Measurements from ENCODE around the gene HOXD4. TPM values are rescaled to one million over a fixed set of nuclear protein-coding genes. Genes with fewer than 3 reads are reported as not detected.

HOXD4 gene
- total and polyA plus RNA-seq, 10 of the 15 experiments (the other 5 are each of a cell fraction or from before 2014, with no cell fraction given), result 0.07 TPM; not detected in 9

GRCh38 chr2:176202491-176202890 lies 51.1 kb downstream of the HOXD4 start:
- Histone ChIP-seq H3K4me3 (no peak overlapping the region), H3K79me2 (ENCODE audit: control insufficient read depth, insufficient read depth, low read length) (no peaks in the 10 kb centered on the region), H3K4me2 (ENCODE audit: control insufficient read depth, insufficient read depth) (no peak overlapping the region), H3K27me3 (replicated peaks in 1 of 2; ENCODE audit: control insufficient read depth in 2 of 2, insufficient read depth in 2 of 2, low read length in 1 of 2) (no peaks in the 10 kb centered on the region; a peak in 1 of 4 replicates), H3K9me3 (replicated peaks; ENCODE audit: control insufficient read depth, insufficient read depth, low read length) (no peaks in the 10 kb centered on the region), H3K36me3 (ENCODE audit: control insufficient read depth in 2 of 2, insufficient read depth in 2 of 2, low read length in 1 of 2) (no peaks in the 10 kb centered on the region), H2AFZ (ENCODE audit: control insufficient read depth, low read depth, low read length) (no peak overlapping the region), H3K9ac (ENCODE audit: control insufficient read depth, insufficient read depth, low read length) (no peak overlapping the region), H4K20me1 (ENCODE audit: control insufficient read depth, insufficient read depth) (no peaks in the 10 kb centered on the region), H3K4me1 (ENCODE audit: control insufficient read depth, insufficient read depth, low read length) (no peaks in the 10 kb centered on the region), H3K27ac (ENCODE audit: control insufficient read depth, insufficient read depth) (no peak overlapping the region)
- SMC1A ChIA-PET (ENCODE audit: uncharacterized antibody, unreplicated experiment), result interaction anchor here (1.1 to 1.8 kb wide), 2 partner anchors 37 to 253 kb away, joined by 4 read pairs; no protein-coding TSS in a partner anchor
- in situ Hi-C loops (cut with MboI), result no loop called here
- RAD21 ChIA-PET (ENCODE audit: unreplicated experiment), result no interaction called here
- FAIRE-seq, result no peak
- BruUV-seq (replicated peaks), result no TSS peak
- no peak for TF ChIP-seq POLR2AphosphoS2 (IDR thresholded peaks at IDR 0.05; ENCODE audit: low read depth, low read length)
- no peak for TF ChIP-seq PRDM15 (CRISPR knock-in tag; IDR thresholded peaks at IDR 0.05)
- TF ChIP-seq BRCA1 (IDR thresholded peaks at IDR 0.05; ENCODE audit: low read depth, low read length), result no peak
- TF ChIP-seq YY1 (IDR thresholded peaks at IDR 0.05; ENCODE audit: low read depth, low read length), result no peak
- TF ChIP-seq IKZF2 (IDR thresholded peaks at IDR 0.05), result no peak
- intact Hi-C loops (cut with micrococcal nuclease; ENCODE audit: unreplicated experiment), result no loop called here
- DNase-seq (ENCODE audit: low read depth, low spot score), result no peak
- CTCF ChIA-PET, result interaction anchor here (2.2 kb wide), 1 partner anchor 253 kb away, joined by 7 read pairs; no protein-coding TSS in a partner anchor
- ATAC-seq, result no peak
- POLR2A ChIA-PET, result no interaction called here
- 16% methylated on average over 7 of the region's 7 CpGs for WGBS (ENCODE audit: insufficient coverage, insufficient replicate concordance, low lambda C conversion rate, missing lambda C conversion rate)

MicroRNAs encoded within 50 kb of the gene (microRNA counts, 767-probe panel; counts per million panel counts)
- 784 counts per million, percentile 18 among the panel's probes with 10 or more counts for microRNA hsa-miR-10b-5p

Small RNA genes within 50 kb of the gene (microRNA-seq; reads per million reads assigned to microRNA genes)
- 592 reads per million, percentile 85 among the genes with 10 or more reads in this experiment for gene MIR10B

Small RNA genes within 50 kb of the gene (small RNA-seq; reads per million reads assigned to genes)
- 35.7 reads per million, percentile 98 among the genes with 10 or more reads in this experiment for gene MIR10B

Other genes starting within 250 kb of the HOXD4 start
Only the 7 nearest of the 11 such genes appear.
- not detected in 2 replicates for gene HOXD12, start 51.8 kb upstream of the HOXD4 start, total RNA-seq (2014; rRNA removed)
- not detected in 2 replicates for gene HOXD12, start 51.8 kb upstream of the HOXD4 start, total RNA-seq (2014; rRNA removed; fragmentation: Illumina TruSeq; extraction: Trizol)
- gene HOXD12, start 51.8 kb upstream of the HOXD4 start, total RNA-seq (2021), result not detected in 2 replicates
- not detected in 2 replicates for gene HOXD12, start 51.8 kb upstream of the HOXD4 start, polyA plus RNA-seq (2011; rRNA removed)
- gene HOXD12, start 51.8 kb upstream of the HOXD4 start, polyA plus RNA-seq (2014; fragmentation: Illumina TruSeq; extraction: Trizol), result not detected in 2 replicates
- not detected for gene HOXD12, start 51.8 kb upstream of the HOXD4 start, polyA plus RNA-seq (2014; fragmentation: Nextera tagmentation; extraction: Ambion mirVana)
- not detected in 2 replicates for gene HOXD12, start 51.8 kb upstream of the HOXD4 start, polyA plus RNA-seq (2014; rRNA removed)
- gene HOXD12, start 51.8 kb upstream of the HOXD4 start, polyA plus RNA-seq (2016; fragmentation: Nextera tagmentation; extraction: Ambion mirVana), result not detected
- not detected in 2 replicates for gene HOXD11, start 44.3 kb upstream of the HOXD4 start, total RNA-seq (2014; rRNA removed)
- gene HOXD11, start 44.3 kb upstream of the HOXD4 start, total RNA-seq (2014; rRNA removed; fragmentation: Illumina TruSeq; extraction: Trizol), result not detected in 2 replicates
- gene HOXD11, start 44.3 kb upstream of the HOXD4 start, total RNA-seq (2021), result not detected in 2 replicates
- gene HOXD11, start 44.3 kb upstream of the HOXD4 start, polyA plus RNA-seq (2011; rRNA removed), result not detected in 2 replicates
- gene HOXD11, start 44.3 kb upstream of the HOXD4 start, polyA plus RNA-seq (2014; fragmentation: Illumina TruSeq; extraction: Trizol), result not detected in 2 replicates
- gene HOXD11, start 44.3 kb upstream of the HOXD4 start, polyA plus RNA-seq (2014; fragmentation: Nextera tagmentation; extraction: Ambion mirVana), result not detected
- not detected in 2 replicates for gene HOXD11, start 44.3 kb upstream of the HOXD4 start, polyA plus RNA-seq (2014; rRNA removed)
- gene HOXD11, start 44.3 kb upstream of the HOXD4 start, polyA plus RNA-seq (2016; fragmentation: Nextera tagmentation; extraction: Ambion mirVana), result not detected
- gene HOXD10, start 34.8 kb upstream of the HOXD4 start, total RNA-seq (2014; rRNA removed), result not detected in 2 replicates
- not detected in 2 replicates for gene HOXD10, start 34.8 kb upstream of the HOXD4 start, total RNA-seq (2014; rRNA removed; fragmentation: Illumina TruSeq; extraction: Trizol)
- not detected in 2 replicates for gene HOXD10, start 34.8 kb upstream of the HOXD4 start, total RNA-seq (2021)
- not detected in 2 replicates for gene HOXD10, start 34.8 kb upstream of the HOXD4 start, polyA plus RNA-seq (2011; rRNA removed)
- not detected in 2 replicates for gene HOXD10, start 34.8 kb upstream of the HOXD4 start, polyA plus RNA-seq (2014; fragmentation: Illumina TruSeq; extraction: Trizol)
- not detected for gene HOXD10, start 34.8 kb upstream of the HOXD4 start, polyA plus RNA-seq (2014; fragmentation: Nextera tagmentation; extraction: Ambion mirVana)
- not detected in 2 replicates for gene HOXD10, start 34.8 kb upstream of the HOXD4 start, polyA plus RNA-seq (2014; rRNA removed)
- gene HOXD10, start 34.8 kb upstream of the HOXD4 start, polyA plus RNA-seq (2016; fragmentation: Nextera tagmentation; extraction: Ambion mirVana), result not detected
- not detected in 2 replicates for gene HOXD9, start 28.8 kb upstream of the HOXD4 start, total RNA-seq (2014; rRNA removed)
- gene HOXD9, start 28.8 kb upstream of the HOXD4 start, total RNA-seq (2014; rRNA removed; fragmentation: Illumina TruSeq; extraction: Trizol), result not detected in 2 replicates
- gene HOXD9, start 28.8 kb upstream of the HOXD4 start, total RNA-seq (2021), result not detected in 2 replicates
- not detected in 2 replicates for gene HOXD9, start 28.8 kb upstream of the HOXD4 start, polyA plus RNA-seq (2011; rRNA removed)
- gene HOXD9, start 28.8 kb upstream of the HOXD4 start, polyA plus RNA-seq (2014; fragmentation: Illumina TruSeq; extraction: Trizol), result not detected in 2 replicates
- gene HOXD9, start 28.8 kb upstream of the HOXD4 start, polyA plus RNA-seq (2014; fragmentation: Nextera tagmentation; extraction: Ambion mirVana), result not detected
- not detected in 2 replicates for gene HOXD9, start 28.8 kb upstream of the HOXD4 start, polyA plus RNA-seq (2014; rRNA removed)
- not detected for gene HOXD9, start 28.8 kb upstream of the HOXD4 start, polyA plus RNA-seq (2016; fragmentation: Nextera tagmentation; extraction: Ambion mirVana)
- not detected in 2 replicates for gene HOXD8, start 21.8 kb upstream of the HOXD4 start, total RNA-seq (2014; rRNA removed)
- gene HOXD8, start 21.8 kb upstream of the HOXD4 start, total RNA-seq (2014; rRNA removed; fragmentation: Illumina TruSeq; extraction: Trizol), result not detected in 2 replicates
- not detected in 2 replicates for gene HOXD8, start 21.8 kb upstream of the HOXD4 start, total RNA-seq (2021)
- not detected in 2 replicates for gene HOXD8, start 21.8 kb upstream of the HOXD4 start, polyA plus RNA-seq (2011; rRNA removed)
- not detected in 2 replicates for gene HOXD8, start 21.8 kb upstream of the HOXD4 start, polyA plus RNA-seq (2014; fragmentation: Illumina TruSeq; extraction: Trizol)
- not detected for gene HOXD8, start 21.8 kb upstream of the HOXD4 start, polyA plus RNA-seq (2014; fragmentation: Nextera tagmentation; extraction: Ambion mirVana)
- gene HOXD8, start 21.8 kb upstream of the HOXD4 start, polyA plus RNA-seq (2014; rRNA removed), result not detected in 2 replicates
- not detected for gene HOXD8, start 21.8 kb upstream of the HOXD4 start, polyA plus RNA-seq (2016; fragmentation: Nextera tagmentation; extraction: Ambion mirVana)
- gene HOXD3, start 5.8 kb downstream of the HOXD4 start, total RNA-seq (2014; rRNA removed), result not detected in 2 replicates
- gene HOXD3, start 5.8 kb downstream of the HOXD4 start, total RNA-seq (2014; rRNA removed; fragmentation: Illumina TruSeq; extraction: Trizol), result not detected in 2 replicates
- gene HOXD3, start 5.8 kb downstream of the HOXD4 start, total RNA-seq (2021), result not detected in 2 replicates
- not detected in 2 replicates for gene HOXD3, start 5.8 kb downstream of the HOXD4 start, polyA plus RNA-seq (2011; rRNA removed)
- gene HOXD3, start 5.8 kb downstream of the HOXD4 start, polyA plus RNA-seq (2014; fragmentation: Illumina TruSeq; extraction: Trizol), result not detected in 2 replicates
- not detected for gene HOXD3, start 5.8 kb downstream of the HOXD4 start, polyA plus RNA-seq (2014; fragmentation: Nextera tagmentation; extraction: Ambion mirVana)
- not detected in 2 replicates for gene HOXD3, start 5.8 kb downstream of the HOXD4 start, polyA plus RNA-seq (2014; rRNA removed)
- not detected for gene HOXD3, start 5.8 kb downstream of the HOXD4 start, polyA plus RNA-seq (2016; fragmentation: Nextera tagmentation; extraction: Ambion mirVana)
- gene HOXD1, start 37.1 kb downstream of the HOXD4 start, total RNA-seq (2014; rRNA removed), result not detected in 2 replicates
- gene HOXD1, start 37.1 kb downstream of the HOXD4 start, total RNA-seq (2014; rRNA removed; fragmentation: Illumina TruSeq; extraction: Trizol), result not detected in 2 replicates
- gene HOXD1, start 37.1 kb downstream of the HOXD4 start, total RNA-seq (2021), result not detected in 2 replicates
- gene HOXD1, start 37.1 kb downstream of the HOXD4 start, polyA plus RNA-seq (2011; rRNA removed), result not detected in 2 replicates
- not detected in 2 replicates for gene HOXD1, start 37.1 kb downstream of the HOXD4 start, polyA plus RNA-seq (2014; fragmentation: Illumina TruSeq; extraction: Trizol)
- not detected for gene HOXD1, start 37.1 kb downstream of the HOXD4 start, polyA plus RNA-seq (2014; fragmentation: Nextera tagmentation; extraction: Ambion mirVana)
- gene HOXD1, start 37.1 kb downstream of the HOXD4 start, polyA plus RNA-seq (2014; rRNA removed), result not detected in 2 replicates
- gene HOXD1, start 37.1 kb downstream of the HOXD4 start, polyA plus RNA-seq (2016; fragmentation: Nextera tagmentation; extraction: Ambion mirVana), result not detected